ENCODE results near the gene MYBL2.
A peak's percentile ranks its signal among the peaks of the same experiment; 100 is the strongest.
"Not testable (repeated sequence)": the region's sequence is repeated elsewhere in the genome, so short reads cannot be mapped to it uniquely, and the experiment has no call there.

Gene MYBL2

DNA sequence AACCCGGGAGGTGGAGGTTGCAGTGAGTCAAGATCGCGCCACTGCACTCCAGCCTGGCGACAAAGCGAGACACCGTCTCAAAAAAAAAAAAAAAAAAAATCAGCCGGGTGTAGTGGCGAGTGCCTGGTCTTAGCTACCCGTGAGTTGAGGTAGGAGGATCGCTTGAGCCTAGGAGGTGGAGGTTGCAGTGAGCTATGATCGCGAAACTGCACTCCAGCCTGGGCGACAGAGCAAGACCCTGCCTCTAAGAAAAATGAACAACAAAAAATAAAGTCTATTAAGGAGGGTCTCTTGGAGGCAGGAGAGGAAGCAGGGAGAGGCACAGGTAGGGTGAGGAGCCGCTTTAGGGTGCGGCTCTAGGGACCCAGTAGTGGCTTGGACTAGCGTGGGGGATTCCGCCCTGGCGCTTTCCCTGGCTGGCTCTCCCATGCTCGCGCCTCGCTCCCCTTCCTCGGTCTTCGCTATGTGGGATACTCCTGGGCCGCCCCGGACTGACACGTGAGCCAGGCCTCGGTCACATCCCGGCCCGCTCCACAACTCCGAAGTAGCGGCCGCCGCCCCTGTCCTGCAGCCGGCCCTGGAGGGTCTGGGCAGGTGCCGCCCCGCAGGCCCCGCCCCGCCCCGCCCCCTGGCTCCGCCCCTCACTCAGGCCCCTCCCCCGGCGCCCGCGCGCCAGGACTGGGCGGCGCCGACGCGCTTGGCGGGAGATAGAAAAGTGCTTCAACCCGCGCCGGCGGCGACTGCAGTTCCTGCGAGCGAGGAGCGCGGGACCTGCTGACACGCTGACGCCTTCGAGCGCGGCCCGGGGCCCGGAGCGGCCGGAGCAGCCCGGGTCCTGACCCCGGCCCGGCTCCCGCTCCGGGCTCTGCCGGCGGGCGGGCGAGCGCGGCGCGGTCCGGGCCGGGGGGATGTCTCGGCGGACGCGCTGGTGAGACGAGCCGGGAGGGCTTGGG, at the start of gene MYBL2:
Gene MYBL2, plus strand, starts transcription at position 739 of the 953 bp plus-strand sequence. Its CDS starts 170 bp downstream, at position 909.
- DNase-seq: peak; percentile 75 to 77

DNA sequence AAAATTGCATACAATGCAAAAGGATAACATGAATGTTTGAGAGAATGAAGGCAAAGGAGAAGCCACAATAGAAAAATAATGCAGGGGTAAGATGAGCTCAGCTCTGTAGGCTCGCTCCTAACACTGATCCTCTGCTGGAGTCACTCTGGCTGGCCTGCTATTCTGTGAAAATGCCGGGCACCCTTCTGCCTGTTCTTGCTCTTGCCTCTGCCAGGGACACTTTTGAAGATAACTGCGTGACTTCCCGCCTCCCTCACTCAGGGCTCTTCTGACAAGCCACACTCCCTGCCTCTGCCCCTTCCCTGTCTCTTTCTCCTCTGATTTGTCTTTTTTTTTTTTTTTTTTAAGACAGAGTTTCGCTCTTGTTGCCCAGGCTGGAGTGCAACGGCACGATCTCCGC, 35.3 kb upstream of the MYBL2 start:
- DNase-seq: no peak

DNA sequence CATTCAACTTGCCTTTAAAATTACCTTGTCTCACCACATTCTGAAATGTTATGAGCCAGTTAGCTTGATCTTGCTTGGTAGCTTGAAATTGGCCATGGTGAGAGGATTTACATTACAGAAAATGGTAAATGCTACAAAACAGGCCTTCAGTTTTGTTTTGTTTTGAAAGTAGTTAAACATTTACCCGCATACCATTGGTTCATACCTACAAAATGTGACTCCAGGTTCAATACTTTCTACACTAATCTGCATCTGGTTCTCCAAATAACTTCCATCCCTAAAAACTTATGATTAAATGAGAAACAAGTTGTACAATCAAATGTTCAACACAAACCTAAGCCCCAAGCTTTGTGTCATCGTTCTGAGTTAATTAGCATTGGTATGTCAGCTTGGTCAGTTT, 30.5 kb upstream of the MYBL2 start:
- DNase-seq: no peak

DNA sequence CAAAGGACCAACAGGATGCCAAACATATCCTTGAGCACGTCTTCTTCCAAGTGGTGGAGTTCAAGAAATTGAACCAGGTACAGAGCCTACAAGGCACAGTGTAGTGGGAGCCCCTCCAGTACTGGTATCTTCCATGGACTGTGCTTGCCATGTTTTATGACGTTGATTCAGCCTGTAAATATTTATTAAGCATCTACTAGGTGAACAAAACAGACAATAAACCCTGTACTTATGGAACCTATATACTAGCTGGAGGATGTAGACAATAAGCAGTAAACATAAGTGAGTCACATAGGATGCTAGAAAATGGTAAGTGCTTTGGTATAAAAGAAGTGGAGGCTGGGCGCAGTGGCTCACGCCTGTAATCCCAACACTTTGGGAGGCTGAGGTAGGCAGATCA, 24.4 kb upstream of the MYBL2 start:
- DNase-seq: no peak

DNA sequence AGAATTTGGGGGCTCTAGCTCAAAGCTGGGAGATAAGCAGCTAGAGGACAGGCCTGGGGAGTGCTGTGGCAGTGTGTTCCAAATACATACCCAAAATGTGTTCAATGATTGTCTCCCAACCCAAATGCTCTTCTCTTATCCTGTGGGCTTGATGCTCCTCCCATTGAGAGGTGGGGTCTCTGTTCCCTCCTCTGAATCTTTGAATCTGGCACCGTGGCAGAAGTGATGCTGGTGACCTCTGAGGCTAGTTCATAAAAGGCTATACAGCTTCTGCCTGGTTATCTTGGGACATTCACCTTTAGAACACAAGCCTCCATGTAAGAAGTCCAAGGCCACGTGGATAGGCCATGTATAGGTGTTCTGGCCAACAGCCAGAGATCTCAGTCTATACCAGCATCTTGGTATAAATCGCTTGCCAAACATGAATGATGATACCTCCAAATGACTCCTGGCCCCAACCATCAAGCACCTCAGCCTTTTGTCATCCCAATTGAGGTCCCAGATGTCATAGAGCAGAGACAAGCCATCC, 15.9 kb upstream of the MYBL2 start:
- no peak for DNase-seq

DNA sequence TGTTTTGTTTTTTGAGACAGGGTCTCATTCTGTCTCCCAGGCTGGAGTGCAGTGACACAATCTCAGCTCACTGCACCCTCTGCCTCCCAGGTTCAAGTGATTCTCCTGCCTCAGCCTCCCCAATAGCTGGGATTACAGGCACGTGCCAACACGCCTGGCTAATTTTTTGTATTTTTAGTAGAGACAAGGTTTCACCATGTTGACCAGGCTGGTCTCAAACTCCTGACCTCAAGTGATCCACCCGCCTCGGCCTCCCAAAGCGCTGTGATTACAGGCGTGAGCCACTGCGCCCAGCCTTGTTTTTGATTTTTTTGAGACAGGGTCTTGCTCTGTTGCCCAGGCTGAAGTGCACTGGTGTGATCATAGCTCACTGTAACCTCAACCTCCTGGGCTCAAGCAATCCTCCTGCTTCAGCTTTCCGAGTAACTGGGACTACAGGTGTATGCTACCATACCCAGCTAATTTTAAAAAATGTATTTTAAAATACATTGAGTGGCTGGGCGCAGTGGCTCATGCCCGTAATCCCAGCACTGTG, 15.2 kb upstream of the MYBL2 start:
- not testable (repeated sequence) for DNase-seq

DNA sequence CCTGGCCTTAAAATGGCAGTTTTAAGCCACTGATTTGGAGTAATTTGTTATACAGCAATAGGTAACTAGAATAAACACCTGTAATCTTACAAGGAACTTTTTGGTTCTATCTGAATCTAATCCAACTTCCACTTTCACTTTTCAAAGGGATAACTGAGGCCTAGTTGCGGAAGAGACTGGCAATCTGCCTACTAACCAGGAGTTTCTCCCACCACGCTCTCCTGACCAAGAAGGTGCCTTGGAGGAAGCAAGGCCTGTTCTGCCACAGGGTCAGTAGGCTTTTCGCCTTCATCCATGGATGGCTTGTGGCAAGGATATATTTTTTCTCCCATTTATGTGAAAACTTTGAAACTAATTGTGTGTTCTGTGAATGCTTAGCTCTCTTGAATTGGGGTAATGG, 12.9 kb upstream of the MYBL2 start:
- no peak for DNase-seq

DNA sequence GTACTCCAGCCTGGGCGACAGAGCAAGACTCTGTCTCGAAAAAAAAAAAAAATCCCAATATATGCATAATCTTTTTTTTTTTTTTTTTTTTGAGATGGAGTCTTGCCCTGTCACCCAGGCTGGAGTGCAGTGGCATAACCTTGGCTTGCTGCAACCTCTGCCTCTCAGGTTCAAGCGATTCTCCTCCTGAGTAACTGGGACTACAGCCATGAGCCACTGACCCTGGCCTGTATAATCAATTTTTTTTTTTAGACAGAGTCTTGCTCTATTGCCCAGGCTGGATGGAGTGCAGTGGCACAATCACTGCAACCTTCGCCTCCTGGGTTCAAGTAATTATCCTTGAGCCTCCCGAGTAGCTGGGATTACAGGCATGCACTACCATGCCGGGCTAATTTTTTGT, 11.7 kb upstream of the MYBL2 start:
- DNase-seq: not testable (repeated sequence)

DNA sequence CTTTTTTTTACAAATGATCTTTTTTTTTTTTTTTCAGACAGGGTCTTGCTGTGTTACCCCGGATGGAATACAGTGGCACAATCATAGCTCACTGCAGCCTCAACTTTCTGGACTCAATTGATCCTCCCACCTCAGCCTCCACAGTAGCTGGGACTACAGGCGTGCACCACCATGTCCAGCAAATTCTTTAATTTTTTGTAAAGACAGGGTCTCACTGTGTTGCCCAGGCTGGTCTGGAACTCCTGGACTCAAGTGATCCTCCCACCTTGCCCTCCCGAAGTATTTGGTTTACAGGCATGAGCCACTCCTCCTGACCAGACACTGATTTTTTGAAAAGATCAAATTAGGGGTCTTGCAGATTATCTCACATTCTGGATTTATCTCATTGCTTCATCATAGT, 11.0 kb upstream of the MYBL2 start:
- no peak for DNase-seq

DNA sequence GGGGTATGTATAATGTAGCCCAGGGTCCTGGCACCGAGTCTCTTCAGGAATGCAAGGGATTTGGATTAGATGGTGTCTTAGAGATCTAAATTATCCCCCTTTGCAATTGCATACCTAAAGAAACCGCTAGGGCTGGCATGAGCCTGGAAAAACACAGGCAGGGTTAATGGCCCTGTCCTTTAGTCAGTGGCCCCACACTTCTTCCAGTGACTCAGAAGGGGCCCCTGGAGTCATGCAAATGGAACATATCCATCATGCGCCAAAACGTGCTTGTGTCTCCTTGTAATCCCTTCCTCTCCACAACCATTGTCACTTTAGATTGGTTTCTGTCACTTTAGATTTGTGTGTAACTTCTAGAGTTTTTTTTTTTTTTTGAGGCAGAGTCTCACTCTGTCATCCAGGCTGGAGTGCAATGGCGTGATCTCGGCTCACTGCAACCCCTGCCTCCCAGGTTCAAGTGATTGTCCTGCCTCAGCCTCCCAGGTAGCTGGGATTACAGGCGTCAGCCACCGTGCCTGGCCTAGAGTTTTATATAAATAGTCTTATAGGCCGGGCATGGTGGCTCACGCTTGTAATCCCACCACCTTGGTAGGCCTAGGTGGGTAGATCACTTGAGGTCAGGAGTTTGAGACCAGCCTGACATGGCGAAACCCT, 8.7 kb upstream of the MYBL2 start:
- no peak for DNase-seq

DNA sequence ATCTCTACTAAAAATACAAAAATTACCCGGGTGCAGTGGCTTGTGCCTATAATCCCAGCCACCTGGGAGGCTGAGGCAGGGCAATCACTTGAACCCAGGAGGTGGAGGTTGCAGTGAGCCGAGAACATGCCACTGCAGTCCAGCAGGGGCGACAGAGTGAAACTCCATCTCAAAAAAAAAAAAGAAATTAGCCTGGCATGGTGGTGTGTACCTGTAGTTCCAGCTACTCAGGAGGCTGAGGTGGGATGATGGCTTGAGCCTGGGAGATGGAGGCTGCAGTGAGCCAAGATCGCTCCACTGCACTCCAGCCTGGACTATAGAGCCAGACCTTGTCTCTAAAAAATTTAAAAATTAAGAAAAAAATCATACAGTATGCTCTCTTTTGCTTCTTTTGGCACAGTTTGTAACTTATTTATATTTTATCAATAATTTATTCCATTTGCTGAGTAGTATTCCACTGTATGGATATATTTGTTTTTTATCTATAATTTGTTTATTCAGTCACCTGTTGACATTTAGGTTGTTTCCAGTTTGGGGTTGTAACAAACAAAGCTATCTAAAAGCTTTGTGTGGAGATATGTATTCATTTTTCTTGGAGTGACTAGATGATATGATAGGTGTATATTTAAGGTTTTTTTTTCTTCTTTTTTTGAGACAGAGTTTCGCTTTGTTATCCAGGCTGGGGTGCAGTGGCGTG, 8.0 kb upstream of the MYBL2 start:
- DNase-seq: no peak

DNA sequence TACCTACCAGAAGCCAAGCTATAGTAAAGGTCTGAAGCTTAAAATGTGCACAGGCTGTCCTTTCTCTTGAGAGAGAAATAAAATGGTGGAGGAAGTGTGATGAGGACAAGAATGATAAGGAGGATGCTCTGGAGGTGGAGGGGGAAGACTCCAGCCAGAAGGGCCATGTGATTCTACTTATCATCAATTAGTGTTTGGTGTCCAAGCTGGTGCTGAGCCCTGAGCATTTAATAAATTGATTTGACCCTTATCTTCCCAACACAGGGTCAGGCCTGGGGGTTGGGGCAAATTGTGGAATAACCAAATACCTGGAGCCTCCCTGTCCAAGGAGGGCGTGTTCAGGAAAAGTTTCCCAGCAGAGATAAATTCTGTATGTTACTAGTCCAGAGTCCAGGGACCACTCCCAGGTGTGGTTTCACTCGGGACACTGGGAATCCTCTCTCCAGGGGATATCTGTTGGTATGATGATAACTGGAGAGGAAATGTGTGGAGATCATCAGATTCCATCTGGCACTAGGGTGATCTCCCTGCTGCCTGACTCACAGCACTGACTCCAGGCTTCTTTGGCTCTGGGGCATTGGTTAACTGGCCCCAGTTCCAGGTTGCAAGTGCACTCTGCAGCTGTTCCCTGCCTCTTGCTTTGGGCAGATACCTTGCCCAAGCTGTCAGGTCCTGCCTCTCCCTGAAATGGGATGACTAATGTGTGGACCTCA, 3.8 kb upstream of the MYBL2 start:
- no peak for DNase-seq

DNA sequence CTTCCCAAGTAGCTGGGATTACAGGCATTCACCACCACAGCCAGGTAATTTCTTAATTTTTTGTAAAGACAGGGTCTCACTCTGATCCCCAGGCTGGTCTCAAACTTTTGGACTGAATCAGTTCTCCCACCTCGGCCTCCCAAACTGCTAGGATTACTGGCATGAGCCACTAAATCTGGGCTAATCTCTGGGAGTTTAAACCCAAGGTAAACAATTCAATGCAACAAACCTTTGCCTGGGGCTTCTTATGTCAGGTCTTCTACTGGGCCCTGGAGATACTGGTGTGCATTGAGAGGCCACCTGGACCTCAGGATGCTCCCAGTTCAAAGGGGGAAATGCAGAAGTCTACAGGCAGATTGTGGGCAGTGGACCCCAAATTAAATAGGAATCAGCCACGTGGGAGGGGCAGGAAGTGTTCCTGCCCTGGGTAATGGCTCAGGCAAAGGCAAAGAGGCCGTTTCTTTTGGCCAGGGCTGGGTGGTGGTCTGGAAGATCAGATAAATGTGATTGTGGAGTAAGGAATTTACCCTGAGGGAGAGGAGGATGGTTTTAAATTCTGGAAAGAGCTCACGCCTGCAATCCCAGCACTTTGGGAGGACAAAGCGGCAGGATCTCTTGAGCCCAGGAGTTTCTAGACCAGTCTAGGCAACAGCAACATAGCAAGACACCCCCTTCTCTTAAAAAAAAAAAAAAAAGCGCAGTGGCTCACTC, 1.3 kb upstream of the MYBL2 start:
- no peak for DNase-seq

DNA sequence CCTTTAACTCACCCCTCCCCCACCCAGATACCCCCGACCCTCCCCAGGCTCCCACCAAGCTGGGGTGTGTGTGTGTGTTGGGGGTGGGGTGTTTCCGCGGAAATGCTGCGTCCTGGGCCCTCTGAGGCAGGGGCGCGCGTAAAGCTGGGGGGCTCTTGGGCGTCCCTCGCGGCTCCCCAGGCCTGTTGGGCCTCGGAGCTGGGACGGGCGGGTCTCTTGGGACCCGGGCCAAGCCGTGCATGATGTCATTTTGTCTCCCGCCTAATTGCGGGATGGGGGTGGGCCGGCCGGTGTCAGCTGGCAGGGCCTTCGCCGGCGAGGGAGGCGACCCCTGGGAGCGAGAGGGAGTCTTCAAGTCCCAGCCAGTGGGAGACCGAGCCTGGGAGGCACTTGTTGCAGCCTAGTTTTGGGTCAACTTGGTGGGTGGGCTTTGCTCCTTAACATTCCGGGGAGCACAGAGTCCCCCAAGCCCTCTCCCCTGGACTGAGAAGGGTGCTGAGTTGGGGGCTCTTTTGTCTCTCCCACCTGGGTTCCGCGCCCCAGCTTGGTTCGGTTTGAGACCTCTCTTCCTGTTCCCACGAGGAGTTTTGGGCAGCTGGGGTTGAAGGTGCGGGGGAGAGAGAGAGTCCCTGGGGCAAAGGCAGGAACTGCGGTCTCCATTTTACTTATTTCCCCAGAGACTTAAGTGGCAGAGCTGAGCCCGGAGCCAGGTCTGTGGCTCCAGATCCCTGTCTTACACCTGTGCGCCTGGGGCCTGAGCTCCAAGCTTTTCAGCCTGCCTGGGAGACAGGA, 623 bp downstream of the MYBL2 start:
- no peak for DNase-seq

DNA sequence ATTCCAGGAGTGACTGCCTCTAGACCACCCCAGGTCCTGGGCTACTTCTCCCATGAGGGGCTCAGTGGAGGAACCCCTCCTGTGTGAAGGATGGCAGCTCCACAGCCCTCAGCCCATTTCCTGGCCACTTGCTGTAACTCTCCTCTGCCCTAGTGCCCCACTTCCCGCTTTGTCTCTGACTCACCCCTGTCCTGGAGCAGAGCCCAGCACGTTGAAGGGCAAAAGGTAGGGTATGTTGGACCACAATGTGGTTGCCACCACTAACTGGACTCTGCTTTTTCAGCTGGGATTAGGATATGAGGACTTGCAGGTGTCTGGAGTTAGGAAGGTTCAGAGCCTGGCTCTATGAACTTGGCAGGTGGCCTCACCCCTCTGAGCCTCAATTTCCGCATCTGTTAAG, 2.4 kb downstream of the MYBL2 start:
- DNase-seq: no peak

DNA sequence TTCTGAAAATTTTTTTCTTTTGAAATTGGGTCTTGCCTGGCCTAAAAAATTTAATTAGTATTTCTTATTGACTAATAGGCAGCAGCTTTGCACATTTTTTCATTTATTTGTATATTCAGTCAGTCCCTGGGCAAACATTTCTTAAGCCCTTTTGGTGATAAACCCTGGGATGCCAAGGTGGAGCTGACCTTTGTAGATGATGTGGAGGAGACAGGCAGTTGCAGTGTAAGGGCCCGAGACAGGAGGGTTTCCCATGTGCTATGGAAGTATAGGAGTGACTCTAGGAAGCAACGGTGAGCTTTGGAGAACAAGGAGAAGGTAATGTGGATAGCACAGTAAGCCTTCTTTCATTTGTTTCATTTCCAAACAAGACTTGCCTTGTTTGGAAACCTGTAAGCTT, 3.5 kb downstream of the MYBL2 start:
- DNase-seq: no peak

DNA sequence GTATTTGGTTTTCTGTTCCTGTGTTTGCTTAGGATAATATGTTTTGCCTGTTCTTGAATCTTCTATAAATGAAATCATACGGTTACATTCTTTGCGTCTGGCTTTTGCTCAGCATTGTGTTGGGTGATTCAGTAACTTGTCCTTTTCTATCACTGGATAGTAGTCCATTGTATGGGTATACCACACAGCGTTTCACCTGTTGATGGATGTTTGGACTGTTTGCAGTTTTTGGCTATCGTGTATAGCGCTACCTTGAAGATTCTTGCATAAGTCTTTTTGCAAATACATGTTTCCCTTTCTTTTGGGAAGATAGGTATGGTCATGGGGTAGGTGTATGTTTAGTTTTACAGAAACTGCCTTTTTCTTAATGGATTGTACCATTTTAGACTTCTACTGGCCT, 9.5 kb downstream of the MYBL2 start:
- DNase-seq: no peak

DNA sequence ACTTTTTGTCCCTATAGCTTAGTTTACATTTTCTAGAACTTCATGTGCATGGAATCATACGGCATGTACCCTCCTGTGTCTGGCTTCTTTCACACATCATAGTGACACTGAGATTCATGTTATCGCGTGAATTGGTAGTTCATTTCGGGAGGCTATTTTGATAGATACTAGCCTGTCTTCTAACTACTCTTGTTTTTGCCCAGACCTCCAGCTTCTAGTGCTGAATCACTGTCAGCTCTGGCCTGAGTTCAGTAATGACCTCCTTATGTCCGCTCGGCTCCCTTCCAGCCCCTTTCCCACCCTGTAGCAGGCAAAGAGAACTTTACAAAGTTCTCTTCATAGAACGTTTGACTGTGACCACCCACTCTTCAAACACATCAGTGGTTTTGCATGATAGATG, 14.1 kb downstream of the MYBL2 start:
- DNase-seq: no peak

DNA sequence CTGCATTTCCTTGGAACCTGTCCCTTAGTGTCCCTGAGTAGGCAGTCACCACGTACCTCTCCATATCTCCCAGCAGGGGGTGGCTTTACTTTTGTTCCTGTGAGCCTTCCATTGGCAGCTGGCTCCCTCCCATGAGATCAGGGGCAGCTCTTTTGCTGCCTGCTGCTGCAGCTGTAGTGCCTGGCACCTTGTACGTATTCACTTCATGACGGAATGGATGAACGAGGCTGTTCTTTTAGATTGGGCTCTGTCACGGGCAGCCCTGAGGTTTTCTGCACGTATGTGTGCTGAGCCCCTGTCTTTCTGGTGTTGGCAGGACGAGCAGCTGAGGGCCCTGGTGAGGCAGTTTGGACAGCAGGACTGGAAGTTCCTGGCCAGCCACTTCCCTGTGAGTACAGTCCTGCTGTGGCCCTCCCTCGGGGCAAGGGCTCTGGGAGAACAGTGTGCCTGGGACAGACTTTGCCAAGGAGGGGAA, 14.6 kb downstream of the MYBL2 start:
- peak in 1 of 2 donors; percentile 36 for DNase-seq

DNA sequence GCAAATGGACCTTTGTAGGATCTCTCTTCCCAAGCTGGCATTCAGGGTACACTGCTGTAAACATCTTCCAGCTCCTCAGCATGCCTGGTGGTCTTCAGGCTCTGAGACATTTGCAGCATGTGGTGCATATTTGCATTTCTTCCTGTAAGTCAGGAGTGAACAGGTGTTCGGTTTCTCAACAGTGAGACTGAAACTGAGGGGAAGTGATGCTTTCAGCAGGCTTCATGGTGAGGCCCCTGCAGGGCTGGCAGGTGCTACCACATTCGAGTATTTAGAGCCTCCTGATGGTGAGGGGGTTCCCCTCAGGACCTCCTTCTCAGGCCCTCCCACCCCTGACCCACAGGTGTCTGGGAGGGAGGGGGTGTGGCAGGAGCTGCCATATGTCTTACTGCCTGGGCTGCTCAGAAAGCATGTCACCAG, 15.1 kb downstream of the MYBL2 start:
- DNase-seq: peak in 1 of 2 donors; percentile 84

DNA sequence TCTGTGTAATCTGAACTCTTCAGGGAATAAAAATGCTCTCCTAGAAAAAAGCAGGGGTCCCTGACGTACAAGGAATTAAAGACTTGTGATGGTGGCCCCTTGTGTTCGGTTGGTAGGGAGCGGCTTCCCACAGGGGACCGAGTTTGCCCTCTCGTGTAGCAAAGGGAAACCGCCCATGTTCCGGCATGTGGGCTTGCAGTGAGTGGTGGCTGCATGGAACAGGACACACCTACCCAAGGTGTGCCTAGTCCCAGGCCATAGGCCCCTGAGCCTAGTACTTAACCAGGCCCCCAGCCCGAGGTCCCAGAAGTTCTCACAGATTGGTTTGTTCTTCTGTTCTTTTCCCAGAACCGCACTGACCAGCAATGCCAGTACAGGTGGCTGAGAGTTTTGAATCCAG, 15.5 kb downstream of the MYBL2 start:
- DNase-seq: no peak
